ENCODE data around the gene BCR.

Gene BCR

DNA sequence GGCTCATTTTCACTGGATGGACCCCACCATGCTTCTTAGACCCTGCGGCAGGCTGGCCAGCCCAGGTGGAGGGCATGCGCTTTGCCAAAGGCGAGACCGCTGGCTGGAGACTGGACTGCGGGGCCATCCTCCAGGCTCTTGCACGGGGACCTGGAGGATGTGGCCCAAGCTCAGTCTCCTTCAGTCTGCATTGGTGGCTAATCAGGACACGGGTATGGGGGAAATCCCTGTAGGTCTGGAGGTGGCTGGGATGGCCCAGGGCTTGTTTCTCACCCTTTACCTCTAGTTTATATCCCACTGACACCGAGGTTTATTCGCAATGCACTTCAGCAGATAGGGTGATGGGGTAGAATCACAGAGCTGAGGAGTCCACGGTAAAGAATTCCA, 45.0 kb downstream of the BCR start:
- H3K36me3 ChIP-seq, result no peaks in the 10 kb centered on the region
- peaks cover 27% of the 10 kb centered on the region for H3K4me1 ChIP-seq
- H3K27me3 ChIP-seq, result no peaks in the 10 kb centered on the region
- no peak for DNase-seq
- TF ChIP-seq, protein P1, sequence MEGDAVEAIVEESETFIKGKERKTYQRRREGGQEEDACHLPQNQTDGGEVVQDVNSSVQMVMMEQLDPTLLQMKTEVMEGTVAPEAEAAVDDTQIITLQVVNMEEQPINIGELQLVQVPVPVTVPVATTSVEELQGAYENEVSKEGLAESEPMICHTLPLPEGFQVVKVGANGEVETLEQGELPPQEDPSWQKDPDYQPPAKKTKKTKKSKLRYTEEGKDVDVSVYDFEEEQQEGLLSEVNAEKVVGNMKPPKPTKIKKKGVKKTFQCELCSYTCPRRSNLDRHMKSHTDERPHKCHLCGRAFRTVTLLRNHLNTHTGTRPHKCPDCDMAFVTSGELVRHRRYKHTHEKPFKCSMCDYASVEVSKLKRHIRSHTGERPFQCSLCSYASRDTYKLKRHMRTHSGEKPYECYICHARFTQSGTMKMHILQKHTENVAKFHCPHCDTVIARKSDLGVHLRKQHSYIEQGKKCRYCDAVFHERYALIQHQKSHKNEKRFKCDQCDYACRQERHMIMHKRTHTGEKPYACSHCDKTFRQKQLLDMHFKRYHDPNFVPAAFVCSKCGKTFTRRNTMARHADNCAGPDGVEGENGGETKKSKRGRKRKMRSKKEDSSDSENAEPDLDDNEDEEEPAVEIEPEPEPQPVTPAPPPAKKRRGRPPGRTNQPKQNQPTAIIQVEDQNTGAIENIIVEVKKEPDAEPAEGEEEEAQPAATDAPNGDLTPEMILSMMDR (IDR thresholded peaks at IDR 0.05; ENCODE audit: low read depth, low read length), result no peak
- no peaks in the 10 kb centered on the region for H3K9me3 ChIP-seq
- no peak overlapping the region for H3K4me3 ChIP-seq (ENCODE audit: low read depth, low read length)

DNA sequence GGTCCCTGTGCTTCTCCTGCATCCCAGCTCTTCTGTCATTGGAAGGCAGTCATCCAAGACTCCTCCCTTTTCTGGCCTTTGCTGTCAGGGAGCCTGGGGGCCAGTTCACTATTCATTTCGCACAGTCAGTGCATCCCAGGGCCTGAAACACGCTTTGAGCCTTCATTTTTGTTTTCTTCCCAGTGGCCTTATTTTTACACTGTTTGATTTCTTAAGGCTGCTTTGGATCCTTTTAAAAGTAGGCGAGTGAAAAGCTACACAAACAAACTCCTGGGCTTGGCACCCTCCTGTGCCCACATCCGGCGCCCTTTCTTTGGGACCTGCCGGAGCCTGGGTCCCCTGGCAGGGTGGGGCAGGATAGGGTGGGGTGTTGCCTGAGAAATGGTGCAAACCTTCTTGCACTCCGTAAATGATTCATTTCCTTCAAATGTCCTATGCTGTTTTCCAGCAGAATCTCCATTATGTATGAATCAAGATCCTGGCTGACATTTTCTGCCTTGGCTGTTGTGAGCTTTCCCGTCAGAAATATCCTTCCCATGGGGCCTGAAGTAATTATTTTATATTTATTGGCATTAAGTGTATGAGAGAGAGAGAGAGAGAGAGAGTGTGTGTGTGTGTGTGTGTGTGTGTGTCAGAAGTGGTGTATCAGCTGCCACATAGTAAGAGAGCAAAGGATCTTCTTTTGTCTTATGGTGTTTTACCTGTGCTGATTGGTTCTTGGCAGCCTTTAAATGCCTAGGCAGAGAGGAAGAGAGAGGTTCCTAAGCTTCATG, 45.6 kb downstream of the BCR start:
- H3K27me3 ChIP-seq, result no peaks in the 10 kb centered on the region
- no peak overlapping the region for H3K4me3 ChIP-seq (ENCODE audit: low read depth, low read length)
- TF ChIP-seq, protein P1 (IDR thresholded peaks at IDR 0.05; ENCODE audit: low read depth, low read length), result no peak
- no peaks in the 10 kb centered on the region for H3K9me3 ChIP-seq
- H3K4me1 ChIP-seq, result peaks cover 26% of the 10 kb centered on the region
- no peaks in the 10 kb centered on the region for H3K36me3 ChIP-seq
- no peak for DNase-seq

DNA sequence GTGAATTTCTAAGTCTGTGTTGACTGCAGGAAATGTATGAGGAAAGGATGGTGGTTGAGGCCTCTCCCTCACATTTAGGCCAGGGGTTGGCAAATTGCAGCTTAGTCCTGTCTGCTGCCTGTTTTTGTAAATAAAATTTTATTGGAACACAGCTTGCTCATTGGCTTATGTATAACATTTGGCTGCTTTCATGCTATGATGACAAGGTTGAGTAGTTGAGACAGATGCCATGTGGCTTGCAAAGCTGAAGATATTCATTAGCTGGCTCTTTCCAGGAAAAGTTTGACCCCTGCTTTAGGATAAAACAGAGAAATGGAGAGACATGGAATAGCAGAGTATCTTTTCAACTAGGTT, 46.2 kb downstream of the BCR start:
- peaks cover 26% of the 10 kb centered on the region for H3K4me1 ChIP-seq
- H3K27me3 ChIP-seq, result no peaks in the 10 kb centered on the region
- H3K4me3 ChIP-seq (ENCODE audit: low read depth, low read length), result no peak overlapping the region
- TF ChIP-seq, protein P1 (IDR thresholded peaks at IDR 0.05; ENCODE audit: low read depth, low read length), result no peak
- no peak for DNase-seq
- no peaks in the 10 kb centered on the region for H3K9me3 ChIP-seq
- H3K36me3 ChIP-seq, result no peaks in the 10 kb centered on the region

DNA sequence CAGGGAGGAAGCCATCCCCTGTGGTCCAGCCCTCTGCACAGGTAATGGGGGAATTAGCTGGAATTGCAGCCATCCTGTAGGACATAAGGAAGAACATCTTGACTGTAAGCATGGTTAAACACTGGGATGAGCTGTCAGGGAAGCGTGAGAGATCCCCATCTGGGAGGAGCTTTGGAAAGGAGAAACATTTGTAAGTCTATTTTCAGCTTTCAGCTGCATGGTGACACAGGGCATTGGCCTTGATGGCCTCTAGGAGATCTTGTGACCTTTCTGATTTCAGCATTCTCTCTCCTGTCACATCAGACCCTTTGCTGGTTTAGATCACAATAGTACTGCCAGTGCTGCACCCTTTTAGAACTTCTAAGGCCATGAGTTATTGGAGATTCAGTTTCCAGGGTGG, 47.1 kb downstream of the BCR start:
- TF ChIP-seq, protein P1 (IDR thresholded peaks at IDR 0.05; ENCODE audit: low read depth, low read length), result no peak
- no peaks in the 10 kb centered on the region for H3K9me3 ChIP-seq
- H3K27me3 ChIP-seq, result no peaks in the 10 kb centered on the region
- no peaks in the 10 kb centered on the region for H3K36me3 ChIP-seq
- no peak overlapping the region for H3K4me3 ChIP-seq (ENCODE audit: low read depth, low read length)
- H3K4me1 ChIP-seq, result peaks cover 26% of the 10 kb centered on the region
- no peak for DNase-seq

DNA sequence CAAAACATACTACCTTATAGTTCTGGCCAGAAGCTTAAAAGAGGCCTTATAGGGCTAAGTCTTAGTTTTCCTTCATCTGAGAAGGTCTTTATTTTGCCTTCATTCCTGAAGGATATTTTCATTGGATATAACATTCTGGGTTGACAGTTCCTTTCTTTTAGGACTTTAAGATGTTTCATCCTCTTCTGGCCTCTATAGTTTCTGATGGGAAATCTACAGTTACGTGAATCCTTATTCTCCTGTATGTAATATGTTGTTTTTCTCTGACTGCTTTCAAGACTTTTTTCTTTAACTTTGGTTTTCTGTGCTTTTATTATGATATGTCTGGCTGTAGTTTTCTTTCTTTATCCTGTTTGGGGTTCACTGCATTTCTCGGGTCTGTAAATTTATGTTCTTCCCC, 48.2 kb downstream of the BCR start:
- Histone ChIP-seq H3K4me1 (peaks cover 20% of the 10 kb centered on the region), H3K36me3 (no peaks in the 10 kb centered on the region), H3K9me3 (no peaks in the 10 kb centered on the region), H3K27me3 (no peaks in the 10 kb centered on the region), H3K4me3 (ENCODE audit: low read depth, low read length) (no peak overlapping the region)
- TF ChIP-seq, protein P1 (IDR thresholded peaks at IDR 0.05; ENCODE audit: low read depth, low read length), result no peak
- DNase-seq, result no peak

DNA sequence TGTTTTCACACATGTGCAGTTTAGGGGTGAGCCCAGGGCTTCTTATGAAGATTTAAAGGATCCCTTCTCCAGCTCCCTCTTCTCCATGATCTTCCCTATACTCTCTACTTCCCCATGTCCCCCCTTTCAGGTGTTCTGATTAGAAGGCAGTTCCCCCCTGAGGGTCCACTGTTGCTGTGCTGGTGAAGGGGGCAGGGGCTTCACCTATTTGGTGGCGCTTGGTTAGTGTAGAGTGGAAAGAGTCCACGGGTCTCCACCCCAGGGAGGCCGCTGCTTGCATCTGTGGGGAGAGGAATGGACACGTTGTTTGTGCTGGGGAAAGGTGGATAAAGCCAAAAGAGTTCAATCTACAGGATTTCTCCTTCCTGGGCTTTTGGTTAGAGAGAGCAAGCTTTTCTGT, 49.3 kb downstream of the BCR start:
- Histone ChIP-seq H3K4me3 (ENCODE audit: low read depth, low read length) (no peak overlapping the region), H3K9me3 (no peaks in the 10 kb centered on the region), H3K36me3 (no peaks in the 10 kb centered on the region), H3K27me3 (no peaks in the 10 kb centered on the region), H3K4me1 (peaks cover 8% of the 10 kb centered on the region)
- TF ChIP-seq, protein P1 (IDR thresholded peaks at IDR 0.05; ENCODE audit: low read depth, low read length), result no peak
- DNase-seq, result no peak

Data from BE2C (cell line).